ENCODE data around the gene RTP3.
"Not testable (repeated sequence)": the region's sequence is repeated elsewhere in the genome, so short reads cannot be mapped to it uniquely, and the experiment has no call there.

RTP3 gene

DNA sequence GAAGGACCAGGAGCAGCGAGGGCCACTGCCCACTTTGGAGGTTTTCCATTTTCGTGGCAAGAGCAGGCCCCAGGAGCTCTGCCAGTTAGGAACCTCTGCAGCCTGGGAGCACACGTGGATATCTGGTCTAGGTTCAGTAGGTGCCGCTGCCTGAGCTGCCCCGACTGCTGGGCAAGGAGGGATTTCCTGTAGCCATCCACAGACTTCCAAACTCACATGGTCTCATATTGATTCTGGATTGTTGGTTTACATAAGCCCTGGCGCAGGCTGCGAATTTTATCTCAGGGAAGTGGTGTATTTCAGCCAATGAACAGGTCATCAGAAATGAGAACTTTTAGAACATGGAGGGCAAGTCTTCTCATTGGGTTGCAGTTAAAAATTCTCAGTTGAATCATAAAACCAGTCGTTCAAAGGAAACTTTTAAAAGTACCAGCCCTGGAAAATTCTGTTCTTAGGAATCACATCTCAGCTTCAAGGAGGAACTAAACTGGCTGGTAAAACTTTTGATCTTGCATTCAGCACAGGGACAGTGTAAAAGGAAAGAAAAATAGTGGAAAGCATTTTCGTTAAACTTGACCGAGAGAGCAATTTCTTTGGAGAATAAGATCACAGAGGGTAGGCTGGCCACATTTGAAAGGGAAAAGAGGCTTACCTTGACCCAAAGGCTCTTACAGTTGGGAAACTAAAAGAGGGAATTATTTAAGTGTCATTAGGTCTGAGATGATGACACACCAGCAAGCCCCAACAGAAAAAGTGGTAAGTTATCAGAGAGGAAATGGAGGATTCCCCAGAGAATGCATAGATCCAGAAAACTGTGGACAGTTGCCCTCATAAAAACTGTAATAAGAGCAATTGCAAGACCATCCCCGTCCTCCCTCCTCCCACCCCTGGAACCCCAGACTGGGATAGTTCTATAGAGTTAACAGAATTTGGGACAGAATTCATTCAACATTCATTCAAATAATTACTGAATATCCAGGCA is 6.4 kb upstream of the RTP3 start:
- no peak for DNase-seq

DNA sequence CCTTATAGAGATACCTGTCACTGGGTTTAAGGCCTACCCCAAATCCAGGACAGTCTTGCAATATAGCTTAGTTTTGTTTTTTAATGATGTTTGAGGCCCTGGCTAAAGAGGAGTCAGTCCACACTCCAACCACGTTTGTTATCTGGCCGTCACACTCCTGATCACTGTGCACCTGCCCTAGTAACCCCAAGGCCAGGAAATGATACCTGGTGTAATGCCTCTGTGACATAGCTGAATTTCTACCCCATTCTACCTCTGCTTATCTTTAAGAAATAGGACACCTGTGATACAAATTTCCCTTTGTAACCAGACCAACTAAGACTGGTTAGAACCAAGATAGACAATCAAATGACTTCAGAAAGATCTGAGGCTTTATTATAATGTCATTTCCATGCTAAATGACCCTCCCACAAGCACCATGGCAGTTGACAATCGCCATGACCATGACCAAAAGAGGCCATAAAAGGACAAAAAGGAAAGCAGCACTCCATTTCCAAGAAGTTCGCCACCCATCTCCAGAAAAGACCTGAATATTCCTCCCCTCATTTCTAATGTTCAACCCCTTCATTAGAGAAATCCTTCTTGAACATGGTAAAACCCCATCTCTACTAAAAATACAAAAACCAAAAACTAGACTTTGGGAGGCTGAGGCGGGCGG is 4.8 kb upstream of the RTP3 start:
- no peak for DNase-seq

DNA sequence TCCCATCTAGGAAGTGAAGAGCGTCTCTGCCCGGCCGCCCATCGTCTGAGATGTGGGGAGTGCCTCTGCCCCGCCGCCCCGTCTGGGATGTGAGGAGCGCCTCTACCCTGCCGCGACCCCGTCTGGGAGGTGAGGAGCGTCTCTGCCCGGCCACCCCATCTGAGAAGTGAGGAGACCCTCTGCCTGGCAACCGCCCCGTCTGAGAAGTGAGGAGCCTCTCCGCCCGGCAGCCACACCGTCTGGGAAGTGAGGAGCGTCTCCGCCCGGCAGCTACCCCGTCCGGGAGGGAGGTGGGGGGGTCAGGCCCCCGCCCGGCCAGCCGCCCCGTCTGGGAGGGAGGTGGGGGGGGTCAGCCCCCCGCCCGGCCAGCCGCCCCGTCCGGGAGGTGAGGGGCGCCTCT is 3.3 kb upstream of the RTP3 start:
- not testable (repeated sequence) for DNase-seq

DNA sequence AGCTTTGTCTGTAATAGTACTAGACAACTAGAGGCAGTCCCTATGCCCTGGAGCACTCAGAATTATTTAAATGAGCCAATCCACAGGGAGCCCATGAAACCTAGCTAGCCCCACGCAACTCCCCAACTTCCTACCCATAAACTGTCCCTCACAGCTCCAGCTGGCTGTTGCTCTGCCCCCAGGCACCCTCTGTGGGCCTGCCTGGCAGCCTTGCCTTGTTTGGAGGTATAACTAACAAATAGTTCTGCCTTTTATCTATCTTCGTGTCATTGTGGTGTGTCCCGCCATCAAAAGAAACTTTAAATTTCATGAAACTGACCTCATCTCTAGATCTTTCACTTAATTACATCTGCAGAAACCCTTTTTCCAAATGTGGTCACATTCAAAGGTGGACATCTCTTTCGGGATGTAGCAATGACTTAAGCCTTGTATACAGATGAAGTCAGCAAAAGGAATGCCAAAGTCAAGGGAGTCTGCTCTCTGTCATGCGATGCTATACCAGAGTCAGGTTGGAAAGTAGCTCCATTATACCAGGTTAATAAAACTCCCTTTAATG is 1.8 kb upstream of the RTP3 start:
- DNase-seq: no peak

DNA sequence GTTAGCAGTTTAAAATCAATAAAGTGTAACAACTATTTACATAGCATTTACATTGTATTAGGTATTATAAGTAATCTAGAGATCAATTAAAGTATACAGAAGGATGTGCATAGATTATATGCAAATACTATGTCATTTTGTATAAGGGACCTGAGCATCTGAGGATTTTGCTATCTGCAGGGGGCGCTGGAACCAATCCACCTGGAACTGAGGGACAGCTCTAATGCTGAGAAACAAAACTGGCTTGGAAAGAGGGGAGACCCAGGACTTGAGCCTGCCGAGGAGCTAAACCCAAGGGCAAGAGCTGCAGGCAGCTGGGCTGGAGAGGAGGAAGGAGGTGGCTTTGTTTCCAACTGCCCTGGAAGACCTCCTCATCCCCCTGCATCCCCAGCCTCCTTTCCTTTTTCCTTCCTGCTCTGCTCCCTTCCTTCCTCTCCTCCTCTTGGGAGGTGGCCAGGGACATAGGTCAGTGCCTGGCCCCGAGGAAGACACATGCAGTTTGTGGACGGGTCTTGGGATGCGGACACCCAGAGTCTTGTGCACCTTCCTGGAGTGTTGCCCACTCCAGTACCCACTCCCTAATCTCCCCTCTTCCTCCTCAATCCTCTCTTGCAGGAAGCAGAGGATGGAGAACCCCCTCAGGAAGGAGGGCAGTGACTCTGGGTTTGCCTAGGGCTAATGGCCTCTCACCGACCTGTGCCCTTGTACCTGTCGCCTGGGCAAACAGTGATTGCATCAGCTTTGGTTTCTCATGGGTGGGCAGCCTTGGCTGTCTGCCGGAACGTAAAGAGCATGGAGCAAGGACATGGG is 825 bp upstream of the RTP3 start:
- peak; percentile 24 to 41 for DNase-seq

DNA sequence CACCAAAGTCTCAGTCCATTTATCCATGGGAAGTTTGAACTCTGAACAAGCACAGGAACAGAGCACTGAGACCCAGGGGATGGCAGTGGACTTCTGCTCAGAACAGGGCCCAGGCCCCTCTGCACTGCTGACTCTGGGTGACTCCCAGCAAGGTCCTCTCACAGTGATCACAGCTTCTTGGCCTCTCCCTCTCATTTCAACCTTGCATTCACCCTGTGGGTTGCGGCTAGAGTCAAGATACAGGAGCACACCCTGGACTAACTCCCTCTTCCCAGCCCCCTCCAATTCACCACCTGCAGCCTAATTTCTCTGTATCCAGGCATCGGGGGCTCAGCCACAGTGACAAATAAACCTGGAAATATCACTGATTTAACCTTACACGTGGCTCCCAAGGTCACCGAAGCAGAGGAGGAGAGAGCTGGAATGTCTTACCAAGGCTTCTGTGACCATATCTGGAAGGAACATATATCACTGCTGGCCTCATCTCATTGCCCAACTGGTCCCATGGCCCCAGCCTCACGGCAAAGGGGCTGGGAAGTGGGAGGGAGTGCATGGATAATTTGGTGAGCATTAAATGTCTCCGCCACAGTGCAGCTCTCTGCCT is 1.2 kb downstream of the RTP3 start:
- DNase-seq: no peak

DNA sequence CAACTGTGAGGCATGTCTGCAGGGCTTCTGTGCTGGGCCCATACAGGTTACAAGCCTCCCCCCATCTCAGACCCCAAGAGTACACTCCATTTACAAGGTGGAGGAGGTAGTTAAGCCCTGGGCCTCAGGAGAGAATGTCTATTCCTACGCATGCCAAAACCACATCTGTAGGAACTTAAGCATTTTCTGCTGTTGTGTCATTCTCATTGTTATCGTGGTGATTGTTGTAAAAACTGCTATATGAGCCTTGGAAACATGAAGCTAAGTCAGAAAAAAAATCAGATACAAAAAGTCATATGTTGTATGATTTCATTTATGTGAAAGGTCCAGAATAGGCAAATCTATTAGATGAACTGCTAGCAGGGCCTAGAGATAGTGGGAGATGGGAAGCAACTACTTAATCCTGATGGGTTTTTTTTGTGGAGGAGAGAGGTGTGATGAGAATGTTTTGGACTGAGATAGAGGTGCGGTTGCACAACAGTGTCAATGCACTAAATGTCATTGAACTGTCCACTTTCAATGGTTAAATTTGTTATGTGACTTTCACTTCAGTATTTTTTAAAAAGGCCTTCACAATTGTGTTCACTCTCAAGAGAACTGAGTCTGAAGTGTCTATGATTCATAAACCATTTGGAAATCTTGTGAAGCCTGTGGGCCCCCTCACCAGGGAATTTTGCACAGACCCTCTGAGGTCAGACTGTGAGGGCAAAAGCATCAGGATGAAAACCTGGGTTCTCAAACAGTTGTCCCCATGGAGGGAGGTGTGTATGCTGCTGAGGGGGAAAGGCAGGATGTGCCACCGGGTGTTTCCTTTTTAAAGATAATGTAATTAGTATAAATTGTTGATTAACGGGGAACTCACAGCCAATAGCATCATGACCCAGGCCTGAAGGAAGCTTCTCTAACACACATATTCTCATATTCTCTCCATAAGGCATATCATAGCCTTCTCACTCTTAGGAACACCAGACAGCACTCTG is 3.2 kb downstream of the RTP3 start:
- no peak for DNase-seq

DNA sequence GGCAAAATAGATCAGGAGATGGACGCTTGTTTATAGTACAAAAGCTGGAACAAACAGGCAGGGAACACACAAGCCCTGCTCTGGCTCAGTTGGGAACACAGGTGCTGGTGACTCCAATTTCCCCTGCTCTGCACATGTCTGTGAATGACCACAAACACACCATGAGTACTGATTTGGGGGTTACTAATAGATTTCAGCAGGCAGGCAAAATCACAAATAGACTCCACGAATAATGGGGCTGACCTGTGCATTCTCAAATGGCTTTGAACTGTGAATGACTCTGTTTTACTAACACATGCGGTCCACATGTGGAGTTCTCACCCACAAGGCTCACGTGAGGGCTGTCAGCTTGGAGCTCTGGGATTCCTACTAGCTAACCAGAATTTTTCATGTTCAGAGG is 3.9 kb downstream of the RTP3 start:
- DNase-seq: no peak

DNA sequence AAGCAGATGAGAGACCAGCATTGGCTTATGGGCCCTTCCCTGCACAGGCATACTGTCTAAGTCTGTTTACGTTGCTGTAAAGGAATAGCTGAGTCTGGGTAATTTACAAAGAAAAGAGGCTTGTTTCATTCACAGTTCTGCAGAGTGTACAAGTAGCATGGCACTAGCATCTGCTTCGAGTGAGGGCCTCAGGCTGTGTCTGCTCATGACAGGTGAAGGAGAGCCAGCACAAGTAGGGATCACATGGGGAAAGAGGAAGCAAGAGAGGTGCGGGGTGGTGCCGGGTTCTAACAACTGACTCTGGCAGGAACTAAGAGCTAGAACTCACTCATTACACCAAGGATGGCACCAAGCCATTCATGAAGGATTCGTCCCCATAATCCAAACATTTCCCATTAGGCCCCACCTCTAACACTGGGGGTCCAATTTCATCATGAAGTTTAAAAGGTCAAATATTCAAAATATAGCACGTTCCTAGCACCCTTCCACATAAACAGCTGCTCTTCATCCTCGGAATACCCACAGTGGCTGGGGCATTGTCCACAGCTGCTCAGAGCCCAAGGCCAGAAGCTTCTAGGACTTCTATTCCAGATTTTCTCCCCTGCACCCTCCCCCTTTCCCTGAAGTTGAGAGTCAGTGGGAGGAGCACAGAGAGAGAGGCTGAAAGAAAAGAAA is 5.6 kb downstream of the RTP3 start:
- DNase-seq: no peak

DNA sequence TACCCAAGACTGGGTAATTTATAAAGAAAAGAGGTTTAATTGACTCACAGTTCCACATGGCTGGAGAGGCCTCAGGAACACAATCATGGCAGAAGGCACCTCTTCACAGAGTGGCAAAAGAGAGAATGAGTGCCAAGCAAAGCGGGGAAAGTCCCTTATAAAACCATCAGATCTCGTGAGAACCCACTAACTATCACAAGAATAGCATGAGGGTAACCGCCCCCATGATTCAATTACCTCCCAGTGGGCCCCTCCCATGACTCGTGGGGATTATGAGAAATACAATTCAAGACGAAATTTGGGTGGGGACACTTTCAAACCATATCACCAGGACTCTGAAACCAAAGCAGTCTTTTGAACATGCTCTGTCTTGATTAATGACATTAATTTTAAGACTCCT is 7.0 kb downstream of the RTP3 start:
- no peak for DNase-seq

DNA sequence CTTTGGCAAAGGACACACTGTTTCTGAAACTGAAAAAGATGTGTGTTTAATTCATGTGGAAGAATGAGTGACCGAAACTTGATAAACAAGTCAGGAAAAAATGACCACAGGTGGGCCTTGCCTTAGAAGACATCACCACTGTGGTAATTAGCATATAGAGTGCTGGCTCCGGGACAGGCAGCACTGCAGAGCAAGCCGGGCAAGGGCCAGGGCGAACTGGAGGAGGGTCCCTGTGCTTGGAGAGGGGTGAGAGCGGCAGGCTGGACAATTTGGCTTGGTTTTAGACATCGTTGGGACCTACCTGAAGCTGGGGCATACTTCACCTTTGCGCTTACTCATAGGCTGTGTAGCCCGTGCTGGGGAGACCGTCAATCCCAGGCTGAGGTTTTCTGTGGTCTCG is 8.2 kb downstream of the RTP3 start:
- DNase-seq: no peak

DNA sequence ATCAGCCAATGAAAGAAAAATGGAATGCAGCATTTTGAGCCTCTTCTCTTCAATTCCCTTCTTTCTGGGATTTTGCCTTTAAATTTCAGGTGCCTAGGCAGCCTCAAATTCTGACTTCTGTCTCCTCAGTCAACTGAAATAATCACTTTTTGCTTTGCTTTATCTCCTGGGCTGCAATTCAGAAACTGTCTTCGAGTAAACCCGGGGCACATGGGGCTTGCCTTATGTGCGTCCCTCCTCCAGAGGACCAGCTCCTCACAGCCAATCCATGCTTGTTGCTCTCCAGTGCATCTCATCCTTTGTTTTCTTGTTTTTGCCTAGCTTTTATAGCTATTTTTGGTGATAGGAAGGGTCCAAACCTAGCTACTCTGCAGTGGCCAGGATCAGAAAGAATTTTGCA is 8.8 kb downstream of the RTP3 start:
- DNase-seq: no peak

DNA sequence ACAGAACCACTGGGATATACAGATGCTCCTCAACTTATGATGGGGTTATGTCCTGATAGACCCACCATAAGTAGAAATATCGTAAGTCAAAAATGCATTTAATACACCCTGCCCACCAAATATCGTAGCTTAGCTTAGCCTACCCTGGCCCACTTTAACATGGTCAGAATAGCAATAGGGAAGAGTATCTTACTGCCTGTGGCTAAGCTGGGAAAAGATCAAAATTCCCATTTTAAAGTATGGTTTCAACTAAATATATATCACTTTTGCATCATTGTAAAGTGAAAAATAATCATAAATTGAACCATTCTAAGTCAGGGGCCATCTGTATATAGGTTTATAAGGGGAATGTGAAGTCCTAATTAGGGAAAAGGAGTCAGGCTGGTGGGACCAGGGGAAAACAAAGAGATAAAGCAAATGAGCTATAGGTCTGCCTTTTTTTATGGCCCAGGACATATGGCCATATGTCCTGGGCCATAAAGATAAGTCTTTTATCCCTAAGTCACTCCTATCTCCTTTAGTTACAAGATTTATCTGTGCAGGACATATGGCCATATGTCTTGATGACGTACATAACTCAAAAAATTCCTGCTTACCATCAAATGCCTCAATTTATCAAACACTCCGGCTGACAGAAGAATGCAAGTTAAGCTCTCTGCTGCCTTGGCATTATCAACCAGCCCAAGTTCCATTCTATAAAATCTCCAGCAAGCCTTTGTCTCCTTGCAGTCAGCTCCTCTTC is 11.2 kb downstream of the RTP3 start:
- DNase-seq: no peak

DNA sequence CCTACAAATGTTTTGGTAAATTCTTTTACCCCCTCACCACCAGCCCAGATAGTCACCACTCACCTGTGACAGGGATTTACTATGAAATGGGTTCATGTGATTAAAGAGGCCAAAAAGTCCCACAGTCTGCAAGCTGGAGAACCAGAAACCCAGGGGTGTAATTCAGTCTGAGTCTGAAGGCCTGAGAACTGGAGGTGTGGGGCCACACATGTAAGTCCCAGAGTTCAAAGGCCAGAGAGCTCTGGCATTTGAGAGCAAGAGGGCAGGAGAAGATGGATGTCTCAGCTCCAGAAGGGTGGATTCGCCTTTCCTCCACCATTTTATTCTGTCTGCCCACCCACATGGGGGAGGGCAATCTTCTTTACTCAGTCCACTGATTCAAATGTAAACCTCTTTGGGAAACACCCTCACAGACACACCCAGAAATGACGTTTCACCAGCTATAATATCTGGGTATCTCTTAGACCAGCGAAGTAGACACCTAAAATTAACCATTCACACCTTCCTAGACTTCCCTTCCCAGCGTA is 11.9 kb downstream of the RTP3 start:
- DNase-seq: no peak

DNA sequence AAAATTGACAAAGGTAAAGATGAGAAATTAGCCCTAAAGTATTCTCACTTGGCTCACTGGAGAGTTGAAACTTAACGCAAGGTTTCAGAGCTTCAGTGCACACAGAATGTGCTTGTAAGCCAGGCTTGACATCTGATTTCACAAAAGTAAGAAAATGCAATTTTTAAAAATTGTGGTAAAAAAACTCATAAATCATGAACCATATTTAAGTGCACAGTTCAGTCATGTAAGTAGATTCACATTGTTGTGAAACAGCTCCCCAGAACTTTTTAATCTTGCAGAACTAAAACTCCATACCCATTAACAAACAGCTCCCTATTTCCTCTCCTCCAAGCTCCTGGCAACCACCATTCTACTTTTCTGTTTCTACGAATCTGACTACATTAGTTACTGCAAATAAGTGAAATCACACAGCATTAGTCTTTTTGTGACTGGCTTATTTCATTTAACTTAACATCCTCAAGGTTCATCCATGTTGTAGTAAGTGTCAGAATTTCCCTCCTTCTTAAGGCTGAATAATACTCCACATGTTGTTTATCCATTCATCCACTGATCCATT is 14.5 kb downstream of the RTP3 start:
- no peak for DNase-seq

DNA sequence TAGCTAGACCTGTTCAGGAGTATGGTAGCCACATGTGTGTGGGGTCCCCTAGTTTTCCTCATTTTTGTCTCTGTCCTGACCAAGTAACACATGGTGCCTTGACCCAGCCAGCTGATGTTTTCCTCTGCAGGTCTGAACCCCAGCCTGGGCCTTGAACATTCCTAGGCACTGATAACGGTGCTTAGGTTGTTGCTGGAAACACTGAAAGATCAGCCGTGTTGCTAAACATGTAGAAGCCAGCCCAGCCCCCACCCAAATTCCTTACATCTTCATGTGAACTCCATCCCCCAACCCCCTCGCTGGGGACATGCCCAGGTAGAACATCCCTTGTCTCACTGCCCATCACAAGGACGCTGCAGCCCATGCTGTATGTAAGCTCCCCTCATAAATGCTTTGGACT is 18.7 kb downstream of the RTP3 start:
- no peak for DNase-seq

DNA sequence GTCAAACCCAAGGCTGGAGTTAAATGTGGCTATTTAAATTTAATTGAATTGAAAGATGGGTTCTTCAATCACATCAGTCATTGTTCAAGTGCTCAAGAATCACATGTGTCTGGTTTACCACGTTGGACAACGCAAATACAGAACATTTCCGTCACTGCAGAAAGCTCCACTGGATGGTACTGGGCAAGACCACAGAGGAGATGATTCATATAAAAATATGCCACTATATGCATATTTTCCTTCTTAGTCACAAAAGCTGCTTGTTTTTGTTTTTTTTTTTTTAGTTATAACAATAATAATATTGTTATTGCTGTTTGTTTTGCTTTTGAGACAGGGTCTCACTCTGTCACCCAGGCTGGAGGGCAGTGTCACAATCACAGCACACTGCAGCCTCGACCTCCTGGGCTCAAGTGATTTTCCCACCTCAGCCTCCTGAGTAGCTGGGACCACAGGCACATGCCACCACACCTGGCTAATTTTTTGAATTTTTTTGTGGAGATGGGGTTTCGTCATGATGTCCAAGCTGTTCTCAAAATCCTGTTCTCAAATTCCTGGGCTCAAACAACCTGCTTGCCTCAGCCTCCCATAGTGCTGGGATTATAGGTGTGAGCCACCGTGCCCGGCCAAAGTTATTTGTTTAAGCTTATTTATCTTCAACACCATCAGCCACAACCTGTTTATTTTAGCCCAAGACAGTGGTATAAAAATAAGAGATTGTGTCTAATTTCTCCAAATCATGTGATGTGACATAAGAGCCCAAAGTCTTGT is 19.4 kb downstream of the RTP3 start:
- no peak for DNase-seq

DNA sequence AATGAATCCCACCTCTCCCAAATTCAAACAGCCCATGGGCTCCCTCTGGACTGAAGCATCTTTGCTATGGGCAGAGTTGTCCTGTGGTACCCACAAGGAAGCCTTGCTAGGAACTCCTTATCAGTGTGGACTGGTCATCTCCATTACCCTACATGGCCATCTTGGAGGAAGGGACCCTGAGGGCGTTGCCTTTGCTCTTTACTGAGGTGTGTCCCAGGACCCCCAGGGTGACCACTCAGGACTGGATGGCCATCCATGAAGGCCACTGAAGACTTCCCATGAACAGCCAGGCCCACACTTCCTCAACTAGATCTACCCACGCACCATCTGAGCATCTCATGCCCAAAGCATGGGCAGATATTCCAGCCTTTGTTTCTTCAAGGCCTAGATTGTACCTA is 20.0 kb downstream of the RTP3 start:
- DNase-seq: no peak

DNA sequence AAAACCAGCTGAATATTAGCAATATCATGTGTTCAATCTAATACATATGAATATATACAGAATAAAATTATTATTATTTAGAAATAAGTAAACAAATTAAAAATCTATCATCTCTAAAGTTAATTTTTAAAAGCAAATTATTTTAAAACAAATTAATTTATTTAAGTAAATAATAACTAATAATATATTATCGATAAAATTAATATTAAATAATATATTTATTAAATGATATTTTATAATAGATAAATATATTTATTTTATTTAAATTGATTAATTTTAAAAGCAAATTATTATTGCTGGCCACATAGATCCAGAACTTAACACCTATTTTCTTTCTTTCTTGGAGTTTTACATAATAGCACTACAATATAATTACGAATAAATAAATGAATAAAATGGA is 22.2 kb downstream of the RTP3 start:
- no peak for DNase-seq

Data from Kasumi-1 (cell line).